Fibroblast of upper back skin (primary cell): ENCODE measurements around the gene DMKN.

Experiments
- DNase-seq: peaks from one replicate; pipeline ENCODE4 v3.0.0-alpha.2; 2013

The DMKN gene

DNA sequence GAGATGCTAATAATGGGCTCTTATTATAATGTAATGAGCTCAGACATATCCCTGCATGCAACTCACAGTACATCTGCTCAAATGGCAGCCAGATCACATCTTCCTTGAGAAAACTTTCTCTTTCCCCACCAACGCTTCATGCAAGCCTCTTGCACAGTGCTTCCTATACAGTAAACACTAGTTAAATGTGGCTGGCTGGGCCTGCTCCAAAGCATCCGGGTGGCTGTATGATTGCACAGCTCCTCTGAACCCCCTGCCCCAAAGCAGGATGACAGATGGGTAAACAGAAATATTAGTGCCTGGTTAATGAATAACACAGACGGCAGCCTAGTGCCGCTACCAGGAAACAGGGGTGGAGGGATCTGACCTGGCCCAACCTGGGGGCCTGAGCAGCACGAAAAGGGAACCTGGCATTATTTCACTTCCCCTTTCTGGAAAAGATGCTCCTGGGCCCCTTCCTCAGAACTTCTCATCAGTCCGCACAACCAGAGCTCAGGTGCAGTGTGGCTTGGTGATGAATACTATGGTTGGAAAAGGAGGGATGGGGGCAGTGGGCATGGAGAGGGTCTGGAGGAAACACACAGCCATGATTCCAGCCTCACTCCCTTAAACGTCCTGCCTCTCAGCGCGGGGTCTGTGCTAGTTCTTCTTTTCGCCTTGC lies 54.6 kb downstream of the DMKN start:
- DNase-seq, result no peak

DNA sequence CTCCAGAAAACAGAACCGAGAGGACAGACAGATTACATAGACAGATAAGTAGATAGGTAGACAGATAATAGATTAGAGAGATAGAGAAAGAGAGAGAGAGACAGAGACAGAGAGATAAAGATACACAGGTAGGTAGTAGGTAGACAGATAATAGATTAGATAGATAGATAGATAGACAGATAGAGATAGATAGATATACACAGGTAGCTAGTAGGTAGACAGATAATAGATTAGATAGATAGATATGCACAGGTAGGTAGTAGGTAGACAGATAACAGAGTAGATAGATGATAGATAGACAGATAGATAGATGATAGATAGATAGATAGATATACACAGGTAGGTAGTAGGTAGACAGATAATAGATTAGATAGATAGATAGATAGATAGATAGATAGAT lies 55.3 kb downstream of the DMKN start:
- DNase-seq, result no peak

DNA sequence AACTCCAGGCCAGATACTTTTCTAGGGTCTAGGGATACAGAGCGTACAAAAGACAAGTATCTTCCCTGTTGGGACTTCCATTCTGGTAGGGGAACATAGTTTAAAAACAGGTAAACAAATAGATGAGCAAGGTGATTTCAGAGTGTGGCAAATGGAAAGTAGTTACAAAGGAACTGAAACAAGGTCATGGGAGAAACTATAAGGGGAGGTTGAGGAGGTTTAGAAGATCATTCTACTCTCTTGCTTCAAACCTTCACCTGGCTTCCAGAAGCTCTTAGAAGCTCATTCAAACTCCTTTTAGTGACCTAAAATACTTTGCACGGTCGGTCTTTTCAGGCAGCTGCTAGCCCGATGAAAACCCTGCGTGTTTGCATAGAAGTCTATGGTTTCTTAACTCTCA lies 56.3 kb downstream of the DMKN start:
- DNase-seq, result no peak

DNA sequence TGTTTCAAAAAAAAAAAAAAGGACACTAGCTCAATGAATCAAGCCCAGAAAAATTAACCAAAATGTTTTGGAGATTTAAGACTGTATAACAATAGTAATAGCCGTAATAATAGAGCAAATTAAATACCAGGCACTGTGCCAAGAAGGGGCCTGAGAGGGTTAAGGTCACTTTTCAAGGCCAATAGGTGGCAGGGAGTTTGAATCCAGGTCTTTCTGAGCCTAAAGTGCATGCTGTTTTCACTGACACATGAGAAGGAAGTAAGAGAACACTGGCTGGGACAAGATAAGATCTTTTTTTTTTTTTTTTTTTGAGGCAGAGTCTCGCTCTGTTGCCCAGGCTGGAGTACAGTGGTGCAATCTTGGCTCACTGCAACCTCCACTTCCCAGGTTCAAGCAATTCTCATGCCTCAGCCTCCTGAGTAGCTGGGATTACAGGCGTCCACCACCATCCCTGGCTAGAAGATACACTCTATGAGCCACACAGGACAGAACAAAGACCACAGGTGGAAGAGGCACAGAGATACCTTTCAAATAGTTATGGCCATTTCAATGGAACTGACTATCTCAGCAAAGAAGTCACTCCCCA lies 57.7 kb downstream of the DMKN start:
- DNase-seq, result no peak

DNA sequence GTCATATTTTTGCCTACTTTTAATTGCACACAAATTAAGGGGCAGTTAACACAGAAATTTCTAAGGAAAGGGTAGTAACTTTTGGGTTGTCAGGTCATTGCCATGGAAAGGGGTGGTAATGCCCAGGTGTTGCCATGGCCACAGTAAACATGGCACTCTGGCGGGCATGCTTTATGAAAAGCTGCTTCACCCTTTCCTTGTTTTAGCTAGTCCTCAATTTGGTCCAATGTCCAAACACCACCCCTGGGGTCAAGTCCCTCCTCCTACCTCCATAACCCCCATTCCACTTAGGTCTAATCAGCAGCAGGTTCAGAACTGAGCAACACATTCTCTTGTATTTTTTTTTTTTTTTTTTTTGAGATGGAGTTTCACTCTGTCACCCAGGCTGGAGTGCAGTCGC lies 58.8 kb downstream of the DMKN start:
- no peak for DNase-seq

DNA sequence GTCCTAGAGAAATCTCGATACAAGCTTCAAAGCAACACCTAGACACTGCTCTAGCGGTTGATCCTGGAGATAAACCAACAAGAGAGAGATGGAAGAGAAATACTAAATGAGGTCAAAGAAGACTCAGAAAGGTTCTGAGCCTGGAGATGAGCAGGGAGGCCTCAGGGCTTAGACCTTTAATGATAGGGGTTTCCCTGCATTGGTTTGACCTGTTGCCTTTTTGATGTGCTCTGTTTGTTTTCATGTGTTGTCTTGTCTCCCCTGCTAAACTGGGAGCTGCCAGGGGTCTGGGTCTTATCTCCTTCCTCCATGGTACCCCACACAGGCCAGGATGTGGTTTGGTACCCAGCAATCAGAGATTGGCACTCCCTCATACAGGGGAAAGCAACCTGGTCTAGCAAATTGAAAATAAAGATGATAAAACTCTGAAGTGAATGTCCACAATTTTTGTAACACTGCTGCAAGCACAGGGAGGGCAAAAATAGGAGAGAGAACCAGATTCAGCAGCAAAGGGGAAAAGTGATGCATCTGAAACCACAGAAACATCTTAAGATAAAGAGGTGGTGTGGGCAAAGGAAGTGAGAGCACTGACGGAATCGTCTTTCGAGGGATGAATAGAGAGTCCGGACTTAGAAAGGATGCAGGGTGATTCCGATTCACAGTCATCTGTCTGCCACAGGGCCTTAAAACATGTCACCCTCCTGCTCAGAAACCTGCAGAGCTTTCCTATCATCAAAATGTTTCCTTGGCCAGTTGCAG lies 61.9 kb downstream of the DMKN start:
- no peak for DNase-seq

DNA sequence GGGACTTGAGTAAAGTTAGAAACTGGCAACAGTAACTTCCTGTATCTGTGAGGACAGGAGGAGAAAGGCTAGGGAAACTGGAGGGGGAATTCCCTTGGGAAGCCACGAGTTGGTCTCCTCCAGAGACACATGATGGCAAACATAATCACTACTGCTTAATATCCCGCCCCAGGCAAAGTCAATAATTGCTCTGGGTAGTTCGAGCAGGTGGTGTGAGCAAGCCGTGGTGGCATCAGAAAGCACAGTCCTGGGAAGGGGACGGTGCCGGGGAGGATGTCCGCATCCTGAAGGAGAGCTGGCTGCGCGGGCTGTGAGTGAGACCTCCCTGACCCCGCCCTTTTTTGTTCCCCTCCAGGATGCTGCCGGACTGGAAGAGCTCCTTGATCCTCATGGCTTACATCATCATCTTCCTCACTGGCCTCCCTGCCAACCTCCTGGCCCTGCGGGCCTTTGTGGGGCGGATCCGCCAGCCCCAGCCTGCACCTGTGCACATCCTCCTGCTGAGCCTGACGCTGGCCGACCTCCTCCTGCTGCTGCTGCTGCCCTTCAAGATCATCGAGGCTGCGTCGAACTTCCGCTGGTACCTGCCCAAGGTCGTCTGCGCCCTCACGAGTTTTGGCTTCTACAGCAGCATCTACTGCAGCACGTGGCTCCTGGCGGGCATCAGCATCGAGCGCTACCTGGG lies 63.9 kb downstream of the DMKN start:
- no peak for DNase-seq

DNA sequence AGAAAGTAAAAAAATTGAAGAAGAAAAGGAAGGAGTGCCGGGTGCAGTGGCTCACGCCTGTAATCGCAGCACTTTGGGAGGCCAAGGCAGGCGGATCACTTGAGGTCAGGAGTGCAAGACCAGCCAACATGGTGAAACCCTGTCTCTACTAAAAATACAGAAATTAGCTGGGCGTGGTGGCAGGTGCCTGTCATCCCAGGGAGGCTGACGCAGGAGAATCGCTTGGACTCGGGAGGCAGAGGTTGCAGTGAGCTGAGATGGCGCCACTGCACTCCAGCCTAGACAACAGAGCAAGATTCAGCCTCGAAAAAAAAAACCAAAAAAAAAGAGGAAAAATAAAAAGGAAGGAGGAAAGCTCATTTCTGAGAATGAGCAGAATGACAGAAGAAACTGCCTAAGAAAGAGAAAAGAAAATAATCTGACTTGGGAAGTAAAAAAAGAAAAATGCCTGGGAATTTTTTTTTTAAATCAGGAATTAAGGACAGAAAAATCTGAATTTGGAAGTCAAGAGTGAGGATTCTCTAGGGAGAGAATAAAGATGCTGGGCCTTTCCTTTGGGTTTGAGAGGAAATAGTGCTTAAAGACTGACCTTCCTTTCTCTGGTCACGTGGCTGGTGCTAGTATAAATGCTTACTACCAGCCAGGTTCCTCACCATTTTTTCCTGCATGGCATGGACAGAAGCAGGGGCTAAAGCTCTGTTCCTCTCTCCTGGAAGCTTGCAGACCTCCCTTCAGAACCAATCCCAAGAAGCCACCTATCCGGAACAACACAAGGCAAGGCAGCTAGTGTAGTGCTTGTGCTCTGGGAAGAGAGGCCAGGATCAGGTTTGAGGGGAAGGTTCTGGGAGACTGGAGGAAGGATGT lies 65.6 kb downstream of the DMKN start, which contains the start of gene FFAR2:
Gene FFAR2 (plus strand): TSS at position 652 of the 864 bp plus-strand sequence. CDS start 1,458 bp downstream, outside the sequence.
- no peak for DNase-seq
